GM12801 (cell line): Measurements from ENCODE around the gene CRTC1.

ENCODE experiments used
- CTCF ChIP-seq: IDR thresholded peaks from one replicate; pipeline ENCODE4 v1.5.1; 2011; ENCODE audit warnings: control low read depth; ENCODE audit not compliant: insufficient read length; ENCODE audit errors: extremely low read depth

Gene CRTC1

GRCh38 chr19:18831524-18832305 is 148.2 kb downstream of the CRTC1 start, which contains the start of gene UPF1:
TSS of gene UPF1 (plus strand) at chr19:18831959. CDS start at chr19:18832210, 251 bp downstream.
- TF ChIP-seq CTCF = no peak
